Endodermal cell (in vitro differentiated cells): ENCODE data around the gene NCAM2. TPM values are rescaled to one million over a fixed set of nuclear protein-coding genes. Genes with fewer than 3 reads are reported as not detected.

Source experiments
- DNase-seq: peaks from one replicate; pipeline ENCODE4 v3.0.0-alpha.2; 2017
- H3K27ac ChIP-seq: 2 replicates; pipeline ENCODE4 v1.5.1; 2013; ENCODE audit warnings: mild to moderate bottlenecking, low read depth, low read length, moderate library complexity
- H3K27me3 ChIP-seq: 2 replicates; pipeline ENCODE4 v1.6.1; 2013; ENCODE audit warnings: mild to moderate bottlenecking, low read length, moderate library complexity; ENCODE audit not compliant: insufficient read depth, control insufficient read depth, poor library complexity, severe bottlenecking
- H3K36me3 ChIP-seq: 2 replicates; pipeline ENCODE4 v1.7.0; 2013; ENCODE audit warnings: mild to moderate bottlenecking, low read length, moderate library complexity; ENCODE audit not compliant: control insufficient read depth, insufficient read depth
- H3K4me1 ChIP-seq: one replicate; pipeline ENCODE4 v1.7.0; 2013; ENCODE audit warnings: low read length; ENCODE audit not compliant: control insufficient read depth, insufficient read depth
- H3K4me3 ChIP-seq: 2 replicates; pipeline ENCODE4 v1.5.1; 2013; ENCODE audit warnings: mild to moderate bottlenecking, low read length, moderate library complexity
- H3K9ac ChIP-seq: 2 replicates; pipeline ENCODE4 v1.6.1; 2013; ENCODE audit warnings: mild to moderate bottlenecking, low read length, moderate library complexity; ENCODE audit not compliant: poor library complexity, severe bottlenecking; ENCODE audit errors: extremely low read depth
- H3K9me3 ChIP-seq: 2 replicates; pipeline ENCODE4 v1.6.1; 2013; ENCODE audit warnings: mild to moderate bottlenecking, low read length, moderate library complexity; ENCODE audit not compliant: control insufficient read depth
- H3K27ac Mint-ChIP-seq: 2 replicates; pipeline ENCODE4 v1.8.0; 2020; ENCODE audit warnings: mixed read lengths
- H3K27me3 Mint-ChIP-seq: 2 replicates; pipeline ENCODE4 v1.8.0; 2021; ENCODE audit warnings: mild to moderate bottlenecking, mixed read lengths; ENCODE audit not compliant: insufficient read depth
- H3K36me3 Mint-ChIP-seq: 2 replicates; pipeline ENCODE4 v1.8.0; 2020; ENCODE audit warnings: low read depth, mixed read lengths
- H3K4me1 Mint-ChIP-seq: 2 replicates; pipeline ENCODE4 v1.8.0; 2020; ENCODE audit warnings: mixed read lengths
- H3K4me3 Mint-ChIP-seq: 2 replicates; pipeline ENCODE4 v1.8.0; 2020; ENCODE audit warnings: mild to moderate bottlenecking, moderate library complexity, mixed read lengths
- H3K9me3 Mint-ChIP-seq: 2 replicates; pipeline ENCODE4 v1.8.0; 2020; ENCODE audit warnings: mild to moderate bottlenecking, mixed read lengths
- CTCF ChIP-seq: fragments of 200-600 bp; sonication (generic); conservative IDR thresholded peaks from 2 replicates; pipeline ENCODE4 v1.5.0; 2021; ENCODE audit warnings: antibody characterized with exemption, mild to moderate bottlenecking
- WGBS, 2 experiments: methylation state at CpG; one replicate each; pipeline versions ENCODE4 v1.1.5 to v1.1.7; 2013; ENCODE audit warnings: missing lambda C conversion rate in 2 of 2, mixed read lengths in 1 of 2; ENCODE audit not compliant: insufficient coverage in 1 of 2, insufficient read length in 1 of 2; 5-methylcytosine and 5-hydroxymethylcytosine counted together
- total RNA-seq, 2 donors: library from RNA; stranded (reverse); fragmentation: NEBNext Ultra II Directional in 1 of 2; extraction: Animal tissue kit (Norgen Biotek cat#: 25700) in 1 of 2; gene quantifications; 2 replicates in 1 of 2; 3 replicates in 1 of 2; pipeline ENCODE4 v1.2.1, GENCODE V29; 2021

The NCAM2 gene
- total RNA-seq, 2 donors from 2014 or later: 0.46 to 0.69 TPM

GRCh38 chr21:21030311-21030710, 32.1 kb downstream of the NCAM2 start:
- WGBS, 2 experiments: 84 to 93% methylated on average over 4 to 5 of the region's 5 CpGs
- Mint-ChIP-seq H3K4me1 (peaks cover 24% of the 10 kb centered on the region), H3K27ac (no peak overlapping the region), H3K9me3 (no peaks in the 10 kb centered on the region), H3K36me3 (no peaks in the 10 kb centered on the region), H3K27me3 (no peaks in the 10 kb centered on the region), H3K4me3 (no peak overlapping the region)
- DNase-seq: no peak
- Histone ChIP-seq H3K4me1 (no peaks in the 10 kb centered on the region), H3K36me3 (no peaks in the 10 kb centered on the region), H3K9ac (no peak overlapping the region), H3K27me3 (no peaks in the 10 kb centered on the region), H3K4me3 (no peak overlapping the region), H3K27ac (no peak overlapping the region), H3K9me3 (no peaks in the 10 kb centered on the region)
- TF ChIP-seq CTCF: no peak

DNA sequence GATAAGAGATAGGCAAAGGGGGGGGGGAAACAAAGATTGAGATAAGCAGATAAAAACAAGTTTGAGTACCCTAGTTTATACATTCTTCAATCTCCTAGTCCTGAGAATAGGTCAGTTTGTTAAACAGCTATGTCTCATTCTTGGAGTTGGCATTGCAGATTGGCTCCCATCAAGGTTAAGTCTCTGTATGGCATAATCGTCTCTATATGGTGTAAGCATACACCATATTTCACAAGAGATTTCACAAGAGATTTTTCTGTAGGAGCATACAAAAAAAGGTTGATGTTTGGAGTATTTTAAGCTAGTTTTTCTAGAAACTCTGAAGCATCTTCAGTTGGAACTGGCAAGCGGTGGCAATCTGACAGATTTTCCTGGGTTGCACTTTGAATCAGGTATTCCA, 35.8 kb downstream of the NCAM2 start:
- DNase-seq: no peak
- Histone ChIP-seq H3K9me3 (no peaks in the 10 kb centered on the region), H3K27me3 (no peaks in the 10 kb centered on the region), H3K27ac (no peak overlapping the region), H3K4me3 (no peak overlapping the region), H3K4me1 (no peaks in the 10 kb centered on the region), H3K36me3 (no peaks in the 10 kb centered on the region), H3K9ac (no peak overlapping the region)
- no peaks in the 10 kb centered on the region for H3K9me3 Mint-ChIP-seq
- 98 to 100% methylated on average over 1 to 2 of the region's 2 CpGs for WGBS, 2 experiments
- TF ChIP-seq CTCF: no peak
- H3K27ac Mint-ChIP-seq: no peak overlapping the region
- no peaks in the 10 kb centered on the region for H3K36me3 Mint-ChIP-seq
- H3K4me1 Mint-ChIP-seq: peaks cover 19% of the 10 kb centered on the region
- H3K4me3 Mint-ChIP-seq: no peak overlapping the region
- no peaks in the 10 kb centered on the region for H3K27me3 Mint-ChIP-seq

GRCh38 chr21:21039624-21040170, 41.5 kb downstream of the NCAM2 start:
- H3K36me3 ChIP-seq: no peaks in the 10 kb centered on the region
- Mint-ChIP-seq H3K27ac (no peak overlapping the region), H3K4me1 (peaks cover 5% of the 10 kb centered on the region), H3K36me3 (no peaks in the 10 kb centered on the region), H3K27me3 (no peaks in the 10 kb centered on the region), H3K9me3 (no peaks in the 10 kb centered on the region), H3K4me3 (no peak overlapping the region)
- no peaks in the 10 kb centered on the region for H3K9me3 ChIP-seq
- TF ChIP-seq CTCF: no peak
- H3K9ac ChIP-seq: no peak overlapping the region
- no peaks in the 10 kb centered on the region for H3K27me3 ChIP-seq
- H3K27ac ChIP-seq: no peak overlapping the region
- no peaks in the 10 kb centered on the region for H3K4me1 ChIP-seq
- WGBS, 2 experiments: 94% methylated on average over 6 of the region's 6 CpGs; no CpG with 5 or more reads in 1 of the 2 experiments
- no peak overlapping the region for H3K4me3 ChIP-seq
- no peak for DNase-seq
